Colonic mucosa (tissue), 4 donors: Measurements from ENCODE around the gene TMPRSS6. TPM values are rescaled to one million over a fixed set of nuclear protein-coding genes. Genes with fewer than 3 reads are reported as not detected.

Source experiments
- DNase-seq: peaks from one replicate; pipeline ENCODE4 v3.0.0-alpha.2; 2020
- H3K27ac ChIP-seq: fragments of 200-600 bp; one replicate; pipeline ENCODE4 v1.8.0; 2021
- H3K27me3 ChIP-seq: fragments of 200-600 bp; one replicate; pipeline ENCODE4 v1.8.0; 2021
- H3K36me3 ChIP-seq: fragments of 200-600 bp; one replicate; pipeline ENCODE4 v1.8.0; 2021
- H3K4me1 ChIP-seq: fragments of 200-600 bp; one replicate; pipeline ENCODE4 v1.8.0; 2021; ENCODE audit warnings: mild to moderate bottlenecking
- H3K4me3 ChIP-seq: fragments of 200-600 bp; one replicate; pipeline ENCODE4 v1.8.0; 2021
- H3K9ac ChIP-seq, 2 donors: one replicate each; pipeline ENCODE4 v1.7.0; 2013; ENCODE audit warnings: control low read depth in 2 of 2, low read depth in 2 of 2, low read length in 2 of 2
- H3K9me3 ChIP-seq: fragments of 200-600 bp; one replicate; pipeline ENCODE4 v1.8.0; 2021
- intact Hi-C: fragments of 100-400 bp; cut with DNase I; formaldehyde crosslinking; loops from one replicate; pipeline ENCODE4 v1.14.1; 2022
- total RNA-seq, 2 donors: library from RNA; stranded (reverse); fragmentation: NEBNext Ultra II Directional in 1 of 2; extraction: Animal tissue kit (Norgen Biotek cat#: 25700) in 1 of 2; gene quantifications; one replicate each; pipeline ENCODE4 v1.2.1, GENCODE V29; 2021
- TF ChIP-seq, protein P1 (sequence below): fragments of 200-600 bp; IDR thresholded peaks from one replicate; pipeline ENCODE4 v1.8.0; 2022; ENCODE audit warnings: antibody characterized with exemption, mild to moderate bottlenecking
- donor health status: healthy.
- donor health status: DM: no; HTN: no; CAD: no.
- donor health status: DM: no; HTN: no; CAD: no.

TMPRSS6 gene
- total RNA-seq, 2 donors from 2014 or later = 0.10 to 1.5 TPM

GRCh38 chr22:37126882-37127281 is 17.4 kb upstream of the TMPRSS6 start:
- H3K27me3 ChIP-seq = no peaks in the 10 kb centered on the region
- TF ChIP-seq, protein P1, sequence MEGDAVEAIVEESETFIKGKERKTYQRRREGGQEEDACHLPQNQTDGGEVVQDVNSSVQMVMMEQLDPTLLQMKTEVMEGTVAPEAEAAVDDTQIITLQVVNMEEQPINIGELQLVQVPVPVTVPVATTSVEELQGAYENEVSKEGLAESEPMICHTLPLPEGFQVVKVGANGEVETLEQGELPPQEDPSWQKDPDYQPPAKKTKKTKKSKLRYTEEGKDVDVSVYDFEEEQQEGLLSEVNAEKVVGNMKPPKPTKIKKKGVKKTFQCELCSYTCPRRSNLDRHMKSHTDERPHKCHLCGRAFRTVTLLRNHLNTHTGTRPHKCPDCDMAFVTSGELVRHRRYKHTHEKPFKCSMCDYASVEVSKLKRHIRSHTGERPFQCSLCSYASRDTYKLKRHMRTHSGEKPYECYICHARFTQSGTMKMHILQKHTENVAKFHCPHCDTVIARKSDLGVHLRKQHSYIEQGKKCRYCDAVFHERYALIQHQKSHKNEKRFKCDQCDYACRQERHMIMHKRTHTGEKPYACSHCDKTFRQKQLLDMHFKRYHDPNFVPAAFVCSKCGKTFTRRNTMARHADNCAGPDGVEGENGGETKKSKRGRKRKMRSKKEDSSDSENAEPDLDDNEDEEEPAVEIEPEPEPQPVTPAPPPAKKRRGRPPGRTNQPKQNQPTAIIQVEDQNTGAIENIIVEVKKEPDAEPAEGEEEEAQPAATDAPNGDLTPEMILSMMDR = peak; percentile 37
- H3K9ac ChIP-seq = no peak overlapping the region
- intact Hi-C loops = no loop called here
- H3K4me1 ChIP-seq = no peaks in the 10 kb centered on the region
- H3K9me3 ChIP-seq = no peaks in the 10 kb centered on the region
- no peak overlapping the region for H3K27ac ChIP-seq
- H3K36me3 ChIP-seq = no peaks in the 10 kb centered on the region
- no peak for DNase-seq
- H3K4me3 ChIP-seq = no peak overlapping the region

GRCh38 chr22:37126383-37126782 is 16.9 kb upstream of the TMPRSS6 start:
- H3K27ac ChIP-seq = no peak overlapping the region
- H3K4me3 ChIP-seq = no peak overlapping the region
- H3K27me3 ChIP-seq = no peaks in the 10 kb centered on the region
- DNase-seq = no peak
- H3K9ac ChIP-seq = no peak overlapping the region
- TF ChIP-seq, protein P1 = no peak
- intact Hi-C loops = no loop called here
- H3K4me1 ChIP-seq = no peaks in the 10 kb centered on the region
- no peaks in the 10 kb centered on the region for H3K9me3 ChIP-seq
- no peaks in the 10 kb centered on the region for H3K36me3 ChIP-seq

- TF ChIP-seq, protein P1 = no peak
- Histone ChIP-seq H3K9me3 (no peaks in the 10 kb centered on the region), H3K27me3 (no peaks in the 10 kb centered on the region), H3K4me3 (no peak overlapping the region), H3K36me3 (no peaks in the 10 kb centered on the region), H3K9ac (no peak overlapping the region), H3K4me1 (no peaks in the 10 kb centered on the region), H3K27ac (no peak overlapping the region)
- intact Hi-C loops = no loop called here
- DNase-seq = no peak
Measured at GRCh38 chr22:37123649-37124048, 14.1 kb upstream of the TMPRSS6 start.

DNA sequence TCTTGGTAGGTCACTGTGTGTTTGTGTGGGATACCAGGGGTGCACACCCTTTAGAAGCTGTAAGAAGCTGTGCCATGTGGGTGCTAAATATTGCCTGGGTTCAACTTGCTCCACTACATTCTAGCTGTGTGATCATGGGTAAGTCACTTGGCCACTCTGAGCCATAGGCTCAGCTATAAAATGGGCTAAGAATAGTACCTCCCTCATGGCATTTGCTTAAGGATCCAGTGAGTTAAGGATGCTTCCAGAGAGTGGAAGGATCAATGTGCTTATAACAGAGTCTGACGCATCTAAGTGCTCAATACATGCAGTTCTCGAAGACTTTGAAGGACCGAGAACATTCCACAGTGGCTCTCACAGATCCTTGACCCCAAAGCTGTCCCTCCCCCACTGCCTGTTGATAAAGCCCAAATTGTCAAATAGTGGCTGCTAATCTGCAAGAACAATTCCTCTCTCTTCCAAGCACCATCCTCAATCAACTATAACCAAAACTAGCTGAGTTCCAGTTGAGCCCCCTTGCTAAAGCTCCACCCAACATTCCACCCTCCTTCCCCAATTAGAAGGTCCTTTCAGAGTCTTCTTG is 13.2 kb upstream of the TMPRSS6 start:
- no peak overlapping the region for H3K4me3 ChIP-seq
- intact Hi-C loops = no loop called here
- TF ChIP-seq, protein P1 = no peak
- no peaks in the 10 kb centered on the region for H3K27me3 ChIP-seq
- no peak overlapping the region for H3K27ac ChIP-seq
- no peak for DNase-seq
- H3K9me3 ChIP-seq = no peaks in the 10 kb centered on the region
- H3K4me1 ChIP-seq = no peaks in the 10 kb centered on the region
- no peaks in the 10 kb centered on the region for H3K36me3 ChIP-seq
- no peak overlapping the region for H3K9ac ChIP-seq

DNA sequence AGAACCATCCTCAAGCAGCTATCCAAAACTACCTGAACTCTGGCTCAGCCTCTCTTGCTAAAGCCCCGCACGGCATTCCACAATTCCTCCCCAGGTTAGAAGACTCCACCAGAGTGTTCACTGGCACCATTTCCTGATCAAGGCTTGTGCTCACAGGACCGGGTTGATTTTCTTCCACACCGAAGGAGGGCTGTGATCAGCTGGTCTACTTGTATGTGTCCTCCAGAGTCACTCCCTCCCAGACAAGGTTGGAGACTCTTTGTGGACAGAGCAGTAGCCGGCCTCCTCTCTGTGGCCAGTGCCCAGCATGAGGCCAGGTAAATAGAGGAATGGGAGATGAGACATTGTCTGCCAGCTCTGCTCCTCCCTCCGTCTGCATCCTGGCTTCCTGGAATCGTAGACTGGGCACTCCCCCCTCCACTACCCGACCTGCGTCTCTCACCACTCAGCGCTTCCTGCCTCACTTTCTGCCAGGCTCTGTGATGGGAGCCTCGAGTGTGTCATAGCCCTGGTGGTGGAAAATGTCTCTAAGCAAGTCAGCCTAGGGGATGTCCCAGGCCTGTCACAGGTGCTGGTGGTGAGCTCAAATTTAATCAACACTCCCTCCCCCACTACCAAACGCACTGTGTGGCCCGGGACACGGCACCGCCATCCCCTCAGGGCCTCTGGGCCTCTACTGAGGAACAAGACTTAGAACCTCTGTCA is 12.5 kb upstream of the TMPRSS6 start:
- Histone ChIP-seq H3K4me1 (no peaks in the 10 kb centered on the region), H3K27ac (no peak overlapping the region), H3K36me3 (no peaks in the 10 kb centered on the region), H3K27me3 (no peaks in the 10 kb centered on the region), H3K9ac (no peak overlapping the region), H3K9me3 (no peaks in the 10 kb centered on the region), H3K4me3 (no peak overlapping the region)
- DNase-seq = peak; percentile 41
- intact Hi-C loops = no loop called here
- TF ChIP-seq, protein P1 = no peak
